Measurements from ENCODE around the gene IGSF22.

- TF ChIP-seq ZNF184 (tag by site-specific recombination; IDR thresholded peaks at IDR 0.05), result no peak
- TF ChIP-seq CTCF (tag by site-specific recombination; IDR thresholded peaks at IDR 0.05), result no peak
- TF ChIP-seq ZNF707 (tag by site-specific recombination; IDR thresholded peaks at IDR 0.05), result no peak
- no peak for TF ChIP-seq ZNF16 (tag by site-specific recombination; IDR thresholded peaks at IDR 0.05; ENCODE audit: low read depth)
- TF ChIP-seq ZNF280D (tag by site-specific recombination; IDR thresholded peaks at IDR 0.05), result no peak
- TF ChIP-seq ZNF398 (tag by site-specific recombination; IDR thresholded peaks at IDR 0.05), result no peak
- TF ChIP-seq ZNF776 (tag by site-specific recombination; IDR thresholded peaks at IDR 0.05; ENCODE audit: borderline replicate concordance), result no peak
- TF ChIP-seq ZSCAN18 (tag by site-specific recombination; IDR thresholded peaks at IDR 0.05), result no peak
- no peak for TF ChIP-seq KLF16 (tag by site-specific recombination; IDR thresholded peaks at IDR 0.05)
- no peak for TF ChIP-seq ZEB2 (tag by site-specific recombination; IDR thresholded peaks at IDR 0.05)
- no peak for TF ChIP-seq ZBTB26 (tag by site-specific recombination; optimal IDR thresholded peaks at IDR 0.05)
- TF ChIP-seq ZNF76 (tag by site-specific recombination; IDR thresholded peaks at IDR 0.05; ENCODE audit: borderline replicate concordance, low read depth), result no peak
These were observed 48.8 kb upstream of the IGSF22 start for GRCh38 chr11:18774801-18775200.
